ENCODE results near the gene ACTR3C.
"Not testable (repeated sequence)": the region's sequence is repeated elsewhere in the genome, so short reads cannot be mapped to it uniquely, and the experiment has no call there.

Gene ACTR3C

GRCh38 chr7:150321788-150322113 lies 1.6 kb downstream of the ACTR3C start:
- Histone ChIP-seq H3K27me3 (replicated peaks; ENCODE audit: control insufficient read depth, insufficient read depth, low read length) (no peaks in the 10 kb centered on the region), H3K4me3 (replicated peaks; ENCODE audit: low read depth, low read length) (peak overlapping the region; percentile 79), H3K36me3 (ENCODE audit: control insufficient read depth, insufficient read depth, low read length) (peaks cover 8% of the 10 kb centered on the region)
- DNase-seq (ENCODE audit: extremely low read depth, insufficient read length), result no peak
- TF ChIP-seq, protein P1, sequence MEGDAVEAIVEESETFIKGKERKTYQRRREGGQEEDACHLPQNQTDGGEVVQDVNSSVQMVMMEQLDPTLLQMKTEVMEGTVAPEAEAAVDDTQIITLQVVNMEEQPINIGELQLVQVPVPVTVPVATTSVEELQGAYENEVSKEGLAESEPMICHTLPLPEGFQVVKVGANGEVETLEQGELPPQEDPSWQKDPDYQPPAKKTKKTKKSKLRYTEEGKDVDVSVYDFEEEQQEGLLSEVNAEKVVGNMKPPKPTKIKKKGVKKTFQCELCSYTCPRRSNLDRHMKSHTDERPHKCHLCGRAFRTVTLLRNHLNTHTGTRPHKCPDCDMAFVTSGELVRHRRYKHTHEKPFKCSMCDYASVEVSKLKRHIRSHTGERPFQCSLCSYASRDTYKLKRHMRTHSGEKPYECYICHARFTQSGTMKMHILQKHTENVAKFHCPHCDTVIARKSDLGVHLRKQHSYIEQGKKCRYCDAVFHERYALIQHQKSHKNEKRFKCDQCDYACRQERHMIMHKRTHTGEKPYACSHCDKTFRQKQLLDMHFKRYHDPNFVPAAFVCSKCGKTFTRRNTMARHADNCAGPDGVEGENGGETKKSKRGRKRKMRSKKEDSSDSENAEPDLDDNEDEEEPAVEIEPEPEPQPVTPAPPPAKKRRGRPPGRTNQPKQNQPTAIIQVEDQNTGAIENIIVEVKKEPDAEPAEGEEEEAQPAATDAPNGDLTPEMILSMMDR (IDR thresholded peaks at IDR 0.05; ENCODE audit: insufficient read depth, low read length, poor library complexity, severe bottlenecking), result no peak

- Histone ChIP-seq H3K36me3 (ENCODE audit: control insufficient read depth, insufficient read depth, low read length) (no peaks in the 10 kb centered on the region; the same call in 1 of the 2 replicates), H3K27me3 (replicated peaks; ENCODE audit: control insufficient read depth, insufficient read depth, low read length) (no peaks in the 10 kb centered on the region), H3K4me3 (replicated peaks; ENCODE audit: low read depth, low read length) (no peak overlapping the region)
- DNase-seq (ENCODE audit: extremely low read depth, insufficient read length), result no peak
- TF ChIP-seq, protein P1 (IDR thresholded peaks at IDR 0.05; ENCODE audit: insufficient read depth, low read length, poor library complexity, severe bottlenecking), result no peak
Observed at GRCh38 chr7:150317748-150318444, 5.4 kb downstream of the ACTR3C start.

- H3K36me3 ChIP-seq (ENCODE audit: control insufficient read depth, insufficient read depth, low read length); DNase-seq (ENCODE audit: extremely low read depth, insufficient read length); H3K4me3 ChIP-seq (replicated peaks; ENCODE audit: low read depth, low read length); H3K27me3 ChIP-seq (replicated peaks; ENCODE audit: control insufficient read depth, insufficient read depth, low read length): not testable (repeated sequence)
Observed at GRCh38 chr7:150316987-150317386, 6.4 kb downstream of the ACTR3C start.

DNA sequence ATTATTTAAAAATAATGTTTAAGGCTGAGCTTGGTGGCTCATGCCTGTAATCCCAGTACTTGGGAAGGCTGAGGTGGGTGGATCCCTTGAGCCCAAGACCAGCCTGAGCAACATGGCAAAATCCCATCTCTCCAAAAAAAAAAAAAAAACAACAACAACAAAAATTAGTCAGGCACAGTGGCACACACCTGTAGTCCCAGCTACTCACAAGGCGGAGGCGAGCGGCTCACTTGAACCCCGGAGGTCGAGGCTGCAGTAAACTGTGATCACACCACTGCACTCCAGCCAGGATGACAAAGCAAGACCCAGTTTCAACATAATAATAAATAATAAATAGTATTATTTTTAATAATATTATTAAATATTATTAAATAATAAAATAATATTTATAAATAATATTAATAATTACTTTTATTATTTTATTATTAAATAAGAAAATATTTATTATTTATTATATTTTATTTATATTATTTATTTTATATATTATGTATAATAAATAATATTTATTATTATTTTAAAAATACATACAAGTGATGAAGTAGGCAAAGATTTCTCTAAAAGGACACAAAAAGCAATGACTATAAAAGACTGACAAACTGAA lies 8.6 kb downstream of the ACTR3C start:
- TF ChIP-seq, protein P1 (IDR thresholded peaks at IDR 0.05; ENCODE audit: insufficient read depth, low read length, poor library complexity, severe bottlenecking), result no peak
- no peak for DNase-seq (ENCODE audit: extremely low read depth, insufficient read length)
- Histone ChIP-seq H3K27me3 (replicated peaks; ENCODE audit: control insufficient read depth, insufficient read depth, low read length) (no peaks in the 10 kb centered on the region), H3K36me3 (ENCODE audit: control insufficient read depth, insufficient read depth, low read length) (no peaks in the 10 kb centered on the region), H3K4me3 (replicated peaks; ENCODE audit: low read depth, low read length) (no peak overlapping the region)

- TF ChIP-seq, protein P1 (IDR thresholded peaks at IDR 0.05; ENCODE audit: insufficient read depth, low read length, poor library complexity, severe bottlenecking), result no peak
- Histone ChIP-seq H3K4me3 (replicated peaks; ENCODE audit: low read depth, low read length) (no peak overlapping the region), H3K36me3 (ENCODE audit: control insufficient read depth, insufficient read depth, low read length) (no peaks in the 10 kb centered on the region), H3K27me3 (replicated peaks; ENCODE audit: control insufficient read depth, insufficient read depth, low read length) (no peaks in the 10 kb centered on the region)
- DNase-seq (ENCODE audit: extremely low read depth, insufficient read length), result no peak
Observed at GRCh38 chr7:150313870-150314269, 9.5 kb downstream of the ACTR3C start.

DNA sequence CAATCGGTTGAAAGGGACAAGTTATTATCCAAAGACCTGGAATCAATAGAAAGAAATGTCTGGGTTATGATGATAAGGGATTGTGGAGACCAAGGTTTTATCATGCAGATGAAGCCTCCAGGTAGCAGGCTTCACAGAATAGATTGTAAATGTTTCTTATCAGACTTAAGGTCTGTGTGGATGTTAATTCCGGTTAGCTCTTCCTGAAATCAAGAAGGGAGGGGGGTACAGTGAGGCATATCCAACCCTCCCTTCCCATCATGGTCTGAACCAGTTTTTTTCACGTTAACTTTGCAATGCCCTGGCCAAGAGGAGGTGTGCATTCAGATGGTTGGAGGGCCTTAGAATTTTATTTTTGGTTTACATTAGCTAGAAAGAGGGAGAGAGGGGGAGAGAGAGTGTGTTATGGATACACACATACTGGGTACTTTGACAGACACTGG lies 10.0 kb downstream of the ACTR3C start:
- Histone ChIP-seq H3K4me3 (replicated peaks; ENCODE audit: low read depth, low read length) (no peak overlapping the region), H3K36me3 (ENCODE audit: control insufficient read depth, insufficient read depth, low read length) (no peaks in the 10 kb centered on the region), H3K27me3 (replicated peaks; ENCODE audit: control insufficient read depth, insufficient read depth, low read length) (no peaks in the 10 kb centered on the region)
- no peak for DNase-seq (ENCODE audit: extremely low read depth, insufficient read length)
- TF ChIP-seq, protein P1 (IDR thresholded peaks at IDR 0.05; ENCODE audit: insufficient read depth, low read length, poor library complexity, severe bottlenecking), result no peak

GRCh38 chr7:150312649-150313366 lies 10.5 kb downstream of the ACTR3C start:
- H3K27me3 ChIP-seq (replicated peaks; ENCODE audit: control insufficient read depth, insufficient read depth, low read length); DNase-seq (ENCODE audit: extremely low read depth, insufficient read length); H3K36me3 ChIP-seq (ENCODE audit: control insufficient read depth, insufficient read depth, low read length); H3K4me3 ChIP-seq (replicated peaks; ENCODE audit: low read depth, low read length): not testable (repeated sequence)

Data from GM06990 (cell line).